KG1 (cell line): ENCODE data around the gene OXCT2.
"Not testable (repeated sequence)": the region's sequence is repeated elsewhere in the genome, so short reads cannot be mapped to it uniquely, and the experiment has no call there.

Source experiments
- DNase-seq: peaks from one replicate; lab custom pipeline; 2025; lab: John Stamatoyannopoulos, UW

Gene OXCT2

GRCh38 chr1:39771022-39771532 lies at the start of gene OXCT2:
OXCT2 (minus strand) TSS chr1:39771348; CDS start chr1:39771255, 93 bp downstream.
- DNase-seq: not testable (repeated sequence)

- no peak for DNase-seq
These were observed 48.1 kb upstream of the OXCT2 start for GRCh38 chr1:39819091-39819812.

- DNase-seq: no peak
These were observed 47.3 kb upstream of the OXCT2 start for GRCh38 chr1:39818482-39818881.

GRCh38 chr1:39817091-39817932 lies 46.2 kb upstream of the OXCT2 start:
- not testable (repeated sequence) for DNase-seq

- no peak for DNase-seq
These were observed 45.4 kb upstream of the OXCT2 start for GRCh38 chr1:39816415-39817090.

- no peak for DNase-seq
These were observed 41.8 kb upstream of the OXCT2 start for GRCh38 chr1:39812913-39813312.

- DNase-seq: no peak
These were observed 37.8 kb upstream of the OXCT2 start for GRCh38 chr1:39808784-39809517.

- DNase-seq: no peak
These were observed 34.2 kb upstream of the OXCT2 start for GRCh38 chr1:39805385-39805784.

- no peak for DNase-seq
These were observed 31.5 kb upstream of the OXCT2 start for GRCh38 chr1:39802496-39803260.

GRCh38 chr1:39800471-39800835 lies 29.3 kb upstream of the OXCT2 start:
- no peak for DNase-seq

- no peak for DNase-seq
These were observed 28.8 kb upstream of the OXCT2 start for GRCh38 chr1:39799770-39800470.

- DNase-seq: not testable (repeated sequence)
These were observed 28.0 kb upstream of the OXCT2 start for GRCh38 chr1:39798859-39799769.

- no peak for DNase-seq
These were observed 24.5 kb upstream of the OXCT2 start for GRCh38 chr1:39795651-39796050.

GRCh38 chr1:39791838-39792237 lies 20.7 kb upstream of the OXCT2 start:
- no peak for DNase-seq

- no peak for DNase-seq
These were observed 18.5 kb upstream of the OXCT2 start for GRCh38 chr1:39789571-39790110.

GRCh38 chr1:39788758-39789570 lies 17.8 kb upstream of the OXCT2 start, which contains the start of gene BMP8B:
BMP8B (minus strand) TSS chr1:39788865; CDS start chr1:39788485, 380 bp downstream.
- DNase-seq: no peak

GRCh38 chr1:39788426-39788757 lies 17.2 kb upstream of the OXCT2 start:
- DNase-seq: no peak

GRCh38 chr1:39787964-39788363 lies 16.8 kb upstream of the OXCT2 start:
- DNase-seq: not testable (repeated sequence)
